Activated naive CD8-positive, alpha-beta T cell treated with anti-CD3 and anti-CD28 coated beads, Interleukin-2, amount 10 ng/mL, durations not matched to agents 7 days and 5 days (primary cell): ENCODE results near the gene CCDC149. TPM values are rescaled to one million over a fixed set of nuclear protein-coding genes. Genes with fewer than 3 reads are reported as not detected.

Experiments used
- ATAC-seq: fragments of 150-1000 bp; cut with Tn5 transposase; one replicate; pipeline ENCODE4 v1.10.0; 2021; ENCODE audit warnings: low read depth, moderate library complexity
- POLR2A ChIA-PET: fragments of 350-600 bp; sonication (Branson Sonifier 250); formaldehyde crosslinking; loops from one replicate; lab custom pipeline; 2021; ENCODE audit warnings: antibody characterized with exemption; lab: Charles Lee
- DNase-seq: peaks from one replicate; pipeline ENCODE4 v3.0.0; 2021
- H3K27ac Mint-ChIP-seq: one replicate; pipeline ENCODE4 v1.8.0; 2022; ENCODE audit warnings: mild to moderate bottlenecking, mixed read lengths
- H3K27me3 Mint-ChIP-seq: one replicate; pipeline ENCODE4 v1.8.0; 2022; ENCODE audit warnings: mild to moderate bottlenecking, moderate library complexity, mixed read lengths
- H3K36me3 Mint-ChIP-seq: one replicate; pipeline ENCODE4 v1.8.0; 2021; ENCODE audit warnings: mild to moderate bottlenecking, mixed read lengths
- H3K4me1 Mint-ChIP-seq: one replicate; pipeline ENCODE4 v1.8.0; 2021; ENCODE audit warnings: mixed read lengths
- H3K4me3 Mint-ChIP-seq: one replicate; pipeline ENCODE4 v1.8.0; 2022; ENCODE audit warnings: mild to moderate bottlenecking, moderate library complexity, mixed read lengths
- H3K9me3 Mint-ChIP-seq: one replicate; pipeline ENCODE4 v1.8.0; 2021; ENCODE audit warnings: mixed read lengths
- total RNA-seq, 2 experiments: library from RNA; stranded (reverse); gene quantifications; one replicate each; pipeline ENCODE4 v1.2.3, GENCODE V29; 2021

CCDC149 gene
- total RNA-seq, 2 experiments from 2014 or later, result not detected

DNA sequence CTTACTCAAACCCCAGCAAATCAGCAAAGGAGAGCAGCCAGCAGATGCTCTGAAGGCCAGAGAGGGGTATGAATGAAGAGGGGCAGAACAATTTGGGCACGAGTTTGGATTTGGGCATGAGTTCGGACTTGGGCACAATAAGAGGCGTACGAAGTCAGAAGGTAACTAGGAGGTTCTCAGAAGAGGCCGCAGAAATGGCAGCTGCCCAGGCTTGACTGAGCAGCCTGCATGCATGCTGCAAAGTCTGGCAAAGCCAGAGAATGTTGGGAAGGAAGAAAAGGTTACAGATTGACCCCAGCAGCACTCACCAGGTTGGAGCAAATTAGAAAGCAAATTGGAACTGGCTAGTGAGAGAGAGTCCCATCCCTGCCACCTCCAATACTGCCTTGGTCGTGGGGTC is 15.2 kb downstream of the CCDC149 start:
- Mint-ChIP-seq H3K27me3 (no peaks in the 10 kb centered on the region), H3K9me3 (no peaks in the 10 kb centered on the region), H3K4me3 (no peak overlapping the region), H3K27ac (no peak overlapping the region), H3K4me1 (no peaks in the 10 kb centered on the region), H3K36me3 (no peaks in the 10 kb centered on the region)
- POLR2A ChIA-PET, result no interaction called here
- no peak for DNase-seq
- ATAC-seq, result no peak

DNA sequence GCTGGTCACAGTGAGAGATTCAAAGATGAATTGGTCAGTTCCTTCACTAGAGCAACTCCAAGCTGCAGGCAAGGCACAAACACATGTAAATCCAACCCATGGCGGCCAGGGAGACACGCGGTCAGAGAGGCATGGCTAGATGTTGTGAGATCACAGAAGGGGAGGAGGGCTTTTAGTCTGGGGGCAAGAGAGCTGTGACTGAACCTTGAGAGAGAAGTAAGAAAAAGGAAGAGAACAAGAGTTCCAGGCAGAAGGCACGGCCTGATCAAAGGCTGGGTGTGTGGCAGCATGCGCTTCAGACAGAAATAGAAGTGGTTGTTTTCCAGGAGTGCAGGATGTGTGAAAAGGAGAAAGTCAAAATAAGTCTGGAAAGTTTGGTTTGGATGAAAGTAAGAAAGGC is 15.9 kb downstream of the CCDC149 start:
- DNase-seq (no peak), ATAC-seq (no peak)
- Mint-ChIP-seq H3K4me3 (no peak overlapping the region), H3K27ac (no peak overlapping the region), H3K4me1 (no peaks in the 10 kb centered on the region), H3K27me3 (no peaks in the 10 kb centered on the region), H3K36me3 (no peaks in the 10 kb centered on the region), H3K9me3 (no peaks in the 10 kb centered on the region)
- POLR2A ChIA-PET, result no interaction called here

DNA sequence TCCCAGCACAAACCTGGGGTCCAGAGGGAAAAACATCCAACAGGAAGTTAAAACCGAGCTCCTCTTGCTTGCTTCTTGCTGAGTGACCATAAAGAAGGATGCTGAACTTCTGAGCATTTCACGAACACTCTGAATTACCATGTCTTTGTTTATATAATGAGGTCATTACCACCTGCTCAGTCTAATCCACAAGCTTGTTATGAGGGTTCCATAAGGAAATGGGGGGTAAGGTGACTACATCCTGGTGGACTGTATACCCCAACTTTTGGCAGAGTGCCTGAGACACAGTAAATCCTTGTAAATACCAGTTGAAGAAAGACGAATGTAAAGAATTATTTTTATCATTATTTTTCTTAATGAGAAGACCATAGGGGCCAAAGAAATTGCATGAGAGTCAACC is 16.8 kb downstream of the CCDC149 start:
- no peak overlapping the region for H3K4me3 Mint-ChIP-seq
- ATAC-seq (no peak), DNase-seq (no peak)
- POLR2A ChIA-PET, result no interaction called here
- no peaks in the 10 kb centered on the region for H3K4me1 Mint-ChIP-seq
- no peaks in the 10 kb centered on the region for H3K9me3 Mint-ChIP-seq
- no peaks in the 10 kb centered on the region for H3K36me3 Mint-ChIP-seq
- H3K27ac Mint-ChIP-seq, result no peak overlapping the region
- no peaks in the 10 kb centered on the region for H3K27me3 Mint-ChIP-seq

DNA sequence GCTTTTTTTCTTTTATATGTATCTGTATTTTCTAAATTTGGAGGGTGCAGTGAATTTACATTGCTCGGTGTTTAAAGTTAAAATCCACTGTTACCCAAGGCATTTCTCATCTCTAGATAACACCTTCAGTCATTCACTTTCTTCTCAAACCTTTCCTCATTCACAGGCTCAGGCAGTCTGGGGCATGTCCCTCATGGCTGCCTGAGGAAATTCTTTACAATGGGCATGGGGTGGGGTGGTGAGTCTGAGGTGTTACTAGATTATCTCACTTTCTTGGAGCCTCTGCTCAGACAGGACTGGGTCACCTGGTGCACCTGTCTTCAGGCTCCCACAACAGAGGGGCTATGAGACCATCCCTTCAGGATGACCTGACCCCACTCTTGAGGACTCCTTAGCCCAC is 17.4 kb downstream of the CCDC149 start:
- Mint-ChIP-seq H3K27me3 (no peaks in the 10 kb centered on the region), H3K27ac (no peak overlapping the region)

DNA sequence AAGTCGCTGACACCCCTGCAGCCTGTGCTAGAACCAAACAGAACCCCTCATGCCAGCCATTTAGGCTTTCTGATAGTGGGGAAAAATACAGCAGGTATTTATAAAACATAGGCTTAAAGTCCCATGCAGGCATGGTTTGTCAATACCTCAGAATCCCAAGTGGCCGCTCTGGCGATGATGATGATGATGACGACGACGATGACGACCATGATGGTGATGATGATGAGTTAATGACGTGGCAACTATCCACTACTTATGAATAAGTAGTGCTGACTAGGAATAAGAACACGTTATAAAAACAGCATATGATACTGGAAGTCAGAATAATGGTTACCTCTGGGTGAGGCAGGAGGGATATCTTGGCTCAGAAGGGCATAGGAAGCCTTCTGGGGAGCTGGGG is 18.0 kb downstream of the CCDC149 start:
- no peaks in the 10 kb centered on the region for H3K36me3 Mint-ChIP-seq
- H3K4me1 Mint-ChIP-seq, result no peaks in the 10 kb centered on the region
- H3K9me3 Mint-ChIP-seq, result no peaks in the 10 kb centered on the region
- POLR2A ChIA-PET, result no interaction called here
- DNase-seq (no peak), ATAC-seq (no peak)
- H3K27ac Mint-ChIP-seq, result no peak overlapping the region
- no peak overlapping the region for H3K4me3 Mint-ChIP-seq
- peaks cover 2% of the 10 kb centered on the region for H3K27me3 Mint-ChIP-seq

More for the DNA sequence above, 17.4 kb downstream of the CCDC149 start:
- Mint-ChIP-seq H3K4me3 (no peak overlapping the region), H3K9me3 (no peaks in the 10 kb centered on the region), H3K36me3 (no peaks in the 10 kb centered on the region), H3K4me1 (no peaks in the 10 kb centered on the region)
- no peak for ATAC-seq
- POLR2A ChIA-PET, result no interaction called here
- DNase-seq, result no peak

DNA sequence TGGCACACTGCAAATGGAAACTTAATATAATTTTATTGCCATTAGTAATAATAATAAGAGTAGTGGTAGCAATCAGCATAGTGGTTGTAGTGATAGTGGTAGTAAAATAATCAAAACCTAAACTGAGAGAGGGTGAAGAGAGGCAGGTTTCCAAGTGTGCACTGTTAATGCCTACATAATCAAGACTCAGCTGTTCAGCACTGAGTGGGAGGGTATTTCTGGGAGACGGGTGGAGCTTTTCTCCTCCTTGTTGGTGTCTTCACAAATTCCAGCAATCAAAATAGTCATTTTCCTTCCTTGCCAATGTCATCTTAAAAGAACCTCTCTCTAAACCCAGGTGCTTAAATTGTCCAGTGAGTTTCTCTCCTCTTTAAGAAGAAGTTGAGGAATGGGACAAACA is 18.6 kb downstream of the CCDC149 start:
- POLR2A ChIA-PET, result no interaction called here

DNA sequence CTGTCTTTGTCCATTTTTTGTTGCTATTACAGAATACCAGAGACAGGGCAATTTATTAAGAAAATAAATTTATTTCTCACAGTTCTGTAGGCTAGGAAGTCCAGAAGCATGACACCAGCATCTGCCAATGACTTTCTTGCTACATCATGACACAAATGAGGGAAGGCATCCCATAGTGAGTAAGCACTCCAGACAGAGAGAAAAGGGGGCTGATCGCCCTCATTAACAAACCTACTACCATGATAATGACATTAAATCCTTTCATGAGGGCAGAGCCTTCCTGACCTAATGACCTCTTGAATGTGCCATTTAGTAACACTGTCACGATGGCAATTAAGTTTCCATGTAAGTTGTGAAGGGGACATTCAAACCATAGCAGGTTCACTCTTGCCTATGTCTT is 20.1 kb downstream of the CCDC149 start:
- POLR2A ChIA-PET, result no interaction called here
- no peak overlapping the region for H3K27ac Mint-ChIP-seq
- no peak overlapping the region for H3K4me3 Mint-ChIP-seq
- no peaks in the 10 kb centered on the region for H3K9me3 Mint-ChIP-seq
- H3K4me1 Mint-ChIP-seq, result no peaks in the 10 kb centered on the region
- H3K27me3 Mint-ChIP-seq, result peaks cover 3% of the 10 kb centered on the region
- H3K36me3 Mint-ChIP-seq, result no peaks in the 10 kb centered on the region
- no peak for ATAC-seq
- DNase-seq, result no peak

More for the DNA sequence above, 18.6 kb downstream of the CCDC149 start:
- no peaks in the 10 kb centered on the region for H3K9me3 Mint-ChIP-seq
- DNase-seq (no peak), ATAC-seq (no peak)
- no peaks in the 10 kb centered on the region for H3K4me1 Mint-ChIP-seq
- H3K36me3 Mint-ChIP-seq, result no peaks in the 10 kb centered on the region
- H3K27ac Mint-ChIP-seq, result no peak overlapping the region
- no peak overlapping the region for H3K4me3 Mint-ChIP-seq
- H3K27me3 Mint-ChIP-seq, result peaks cover 3% of the 10 kb centered on the region

DNA sequence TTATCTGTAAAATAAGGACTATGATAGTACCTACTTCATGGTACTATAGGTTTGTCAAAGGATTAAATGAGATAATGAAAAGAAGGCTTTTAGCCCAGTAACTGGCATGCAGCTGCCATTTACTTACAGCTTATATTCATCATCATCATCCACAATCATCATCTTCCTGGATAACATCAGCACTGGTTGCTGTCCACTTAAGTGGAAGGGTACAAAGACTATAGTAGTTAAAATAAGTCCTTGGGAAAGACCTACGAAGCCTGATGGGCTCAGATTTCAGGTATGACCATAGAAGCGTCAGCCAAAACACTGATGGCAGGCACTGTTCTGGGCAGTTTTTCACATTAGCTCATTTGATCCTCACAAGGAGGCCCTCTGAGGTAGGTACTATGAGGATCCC is 20.6 kb downstream of the CCDC149 start:
- H3K27ac Mint-ChIP-seq, result no peak overlapping the region
- peaks cover 3% of the 10 kb centered on the region for H3K27me3 Mint-ChIP-seq
- no peak for DNase-seq
- POLR2A ChIA-PET, result no interaction called here
- no peaks in the 10 kb centered on the region for H3K36me3 Mint-ChIP-seq
- H3K9me3 Mint-ChIP-seq, result no peaks in the 10 kb centered on the region
- no peak overlapping the region for H3K4me3 Mint-ChIP-seq
- H3K4me1 Mint-ChIP-seq, result no peaks in the 10 kb centered on the region
- ATAC-seq, result no peak

DNA sequence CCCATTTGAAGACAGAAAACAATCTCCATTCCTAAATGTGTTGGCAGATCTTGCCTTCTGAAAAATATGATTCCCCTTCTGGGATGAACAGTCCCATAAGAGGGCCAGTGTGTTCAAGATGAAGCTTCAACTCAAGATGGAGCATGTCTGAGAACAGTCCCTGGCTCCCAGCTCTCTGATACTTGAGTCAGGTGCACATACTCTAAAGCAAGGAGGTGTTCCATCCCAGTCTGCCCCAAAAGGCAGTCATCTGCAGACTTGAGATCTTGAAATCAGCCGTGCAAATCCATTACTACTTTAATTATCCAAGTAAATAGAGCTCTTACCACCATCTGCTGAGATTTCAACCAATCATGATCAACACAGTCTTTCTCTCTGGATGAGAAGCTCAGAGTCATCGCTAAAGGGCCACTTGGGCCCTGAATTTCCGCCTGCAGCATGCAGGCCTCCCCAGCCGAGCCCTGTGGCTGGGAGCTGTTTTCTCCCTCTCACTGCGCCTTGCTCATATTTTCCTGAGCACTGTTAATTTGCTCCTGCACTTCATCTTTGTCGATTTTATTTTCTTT is 22.2 kb downstream of the CCDC149 start:
- Mint-ChIP-seq H3K4me3 (no peak overlapping the region), H3K36me3 (no peaks in the 10 kb centered on the region), H3K27me3 (peaks cover 3% of the 10 kb centered on the region), H3K4me1 (no peaks in the 10 kb centered on the region), H3K9me3 (no peaks in the 10 kb centered on the region), H3K27ac (no peak overlapping the region)
- ATAC-seq, result no peak
- POLR2A ChIA-PET, result no interaction called here
- DNase-seq, result no peak

DNA sequence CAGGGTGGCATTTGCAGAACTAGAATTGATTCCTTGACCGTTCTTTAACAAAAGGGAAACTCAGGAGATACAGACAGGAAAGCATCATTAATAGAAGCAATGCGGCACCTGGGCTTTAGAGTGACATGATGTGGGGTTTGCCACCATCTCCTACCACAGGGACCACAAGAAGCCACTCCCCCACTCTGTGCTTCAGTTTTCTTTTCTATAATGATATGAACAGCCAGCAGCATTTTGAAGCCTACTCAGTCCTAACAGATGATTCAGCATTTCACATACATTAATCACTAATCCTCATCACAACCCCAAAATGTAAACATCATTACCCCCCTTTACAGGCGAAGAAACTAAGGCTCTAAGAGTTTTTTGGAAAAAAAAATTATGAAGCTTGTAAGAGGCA is 22.9 kb downstream of the CCDC149 start:
- DNase-seq (no peak), ATAC-seq (no peak)
- no peaks in the 10 kb centered on the region for H3K9me3 Mint-ChIP-seq
- POLR2A ChIA-PET, result interaction anchor here (0.5 kb wide), 1 partner anchor 13 kb away, joined by 3 read pairs; no protein-coding TSS in a partner anchor
- no peaks in the 10 kb centered on the region for H3K36me3 Mint-ChIP-seq
- H3K4me3 Mint-ChIP-seq, result no peak overlapping the region
- H3K27me3 Mint-ChIP-seq, result peaks cover 3% of the 10 kb centered on the region
- no peak overlapping the region for H3K27ac Mint-ChIP-seq
- no peaks in the 10 kb centered on the region for H3K4me1 Mint-ChIP-seq

DNA sequence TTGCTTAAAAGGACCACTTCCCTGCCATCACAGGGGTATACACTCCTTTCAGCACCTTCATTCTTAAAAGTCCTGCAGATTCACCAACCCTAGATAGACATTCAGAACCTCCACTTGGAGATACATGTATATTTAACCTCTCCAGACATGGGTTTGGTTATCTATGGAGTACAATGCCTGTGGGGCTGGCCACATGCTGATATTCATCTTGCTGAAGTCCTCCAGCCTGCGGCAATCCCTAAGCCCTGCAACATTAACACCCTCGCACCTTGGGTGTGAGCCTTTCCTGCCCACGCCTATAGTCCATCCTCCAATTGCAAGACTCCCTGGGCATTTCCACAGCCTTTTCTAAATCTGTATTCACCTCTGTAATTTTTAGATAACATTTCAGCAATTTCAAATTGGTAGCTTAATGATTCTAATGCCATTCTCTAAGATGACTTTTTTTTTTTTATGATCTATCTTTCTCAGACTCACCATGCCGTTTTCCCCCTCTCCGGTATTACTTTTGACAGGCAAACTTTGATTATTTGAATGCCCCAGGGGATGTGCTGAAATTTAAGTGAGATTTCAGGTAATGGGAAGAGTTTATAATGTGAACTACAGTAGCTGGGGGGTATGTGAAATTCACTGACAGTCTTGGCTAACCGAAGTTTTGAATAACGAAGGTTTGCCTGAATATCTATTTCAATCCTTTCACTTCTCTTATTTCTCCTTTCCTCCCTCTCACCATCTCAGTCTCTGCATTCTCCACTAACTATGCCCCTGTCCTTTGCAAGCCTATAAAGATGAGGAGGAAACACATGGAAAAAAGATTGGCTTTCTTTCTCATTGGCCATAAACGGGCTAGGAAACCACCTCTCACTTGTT is 24.1 kb downstream of the CCDC149 start:
- Mint-ChIP-seq H3K27ac (no peak overlapping the region), H3K4me3 (no peak overlapping the region), H3K4me1 (no peaks in the 10 kb centered on the region), H3K36me3 (no peaks in the 10 kb centered on the region), H3K27me3 (peaks cover 3% of the 10 kb centered on the region), H3K9me3 (no peaks in the 10 kb centered on the region)
- DNase-seq (no peak), ATAC-seq (no peak)
- POLR2A ChIA-PET, result no interaction called here

DNA sequence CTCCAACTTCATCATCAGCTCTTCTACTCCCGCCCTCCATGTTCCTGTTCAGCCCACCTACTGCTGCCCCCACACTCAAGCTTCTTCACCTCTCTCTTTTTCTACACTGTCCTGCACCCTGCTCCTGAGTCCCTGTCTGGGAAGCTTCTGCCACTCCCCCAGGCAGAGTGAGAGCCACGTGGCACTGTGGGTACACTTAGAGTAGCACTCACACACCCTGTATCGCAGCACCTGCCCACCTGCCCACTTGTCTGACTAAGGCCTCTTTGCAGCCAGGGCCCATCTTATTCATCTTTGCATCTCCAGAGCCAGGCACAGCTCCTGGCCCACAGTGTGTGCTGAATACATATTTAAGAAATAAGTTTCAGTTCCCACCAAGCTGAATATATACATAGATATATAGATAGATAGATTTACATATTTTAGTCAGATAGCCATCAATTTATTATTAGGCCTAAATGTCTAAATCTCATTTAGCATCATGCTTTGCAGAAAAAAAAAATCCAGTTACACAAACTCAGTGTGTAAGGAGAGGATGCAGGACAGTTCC is 24.9 kb downstream of the CCDC149 start:
- POLR2A ChIA-PET, result no interaction called here
- H3K27ac Mint-ChIP-seq, result no peak overlapping the region
- H3K4me1 Mint-ChIP-seq, result no peaks in the 10 kb centered on the region
- DNase-seq, result no peak
- no peak for ATAC-seq
- H3K4me3 Mint-ChIP-seq, result no peak overlapping the region
- H3K9me3 Mint-ChIP-seq, result no peaks in the 10 kb centered on the region
- no peaks in the 10 kb centered on the region for H3K36me3 Mint-ChIP-seq
- H3K27me3 Mint-ChIP-seq, result peaks cover 3% of the 10 kb centered on the region

DNA sequence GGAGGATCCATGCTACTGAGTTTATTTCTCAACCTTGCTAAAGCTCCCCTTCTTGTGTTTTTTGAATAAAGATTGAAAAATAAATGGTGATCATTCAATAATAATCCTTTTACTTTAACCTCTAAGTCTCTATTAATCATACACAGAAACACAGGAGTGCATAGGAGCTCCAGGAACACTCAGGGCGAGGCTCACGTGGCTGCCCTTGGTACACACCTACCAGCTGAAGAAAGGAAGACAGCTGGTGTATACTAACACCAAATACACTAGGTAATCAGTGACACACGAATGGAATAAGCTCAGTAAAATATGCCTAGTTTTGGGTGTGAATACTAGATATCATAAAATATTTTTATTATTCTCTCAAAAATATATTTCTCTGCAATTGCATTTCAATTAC is 26.2 kb downstream of the CCDC149 start:
- Mint-ChIP-seq H3K27me3 (peaks cover 3% of the 10 kb centered on the region), H3K9me3 (no peaks in the 10 kb centered on the region), H3K36me3 (no peaks in the 10 kb centered on the region), H3K4me1 (no peaks in the 10 kb centered on the region), H3K27ac (no peak overlapping the region), H3K4me3 (no peak overlapping the region)
- POLR2A ChIA-PET, result no interaction called here
- DNase-seq (no peak), ATAC-seq (no peak)

DNA sequence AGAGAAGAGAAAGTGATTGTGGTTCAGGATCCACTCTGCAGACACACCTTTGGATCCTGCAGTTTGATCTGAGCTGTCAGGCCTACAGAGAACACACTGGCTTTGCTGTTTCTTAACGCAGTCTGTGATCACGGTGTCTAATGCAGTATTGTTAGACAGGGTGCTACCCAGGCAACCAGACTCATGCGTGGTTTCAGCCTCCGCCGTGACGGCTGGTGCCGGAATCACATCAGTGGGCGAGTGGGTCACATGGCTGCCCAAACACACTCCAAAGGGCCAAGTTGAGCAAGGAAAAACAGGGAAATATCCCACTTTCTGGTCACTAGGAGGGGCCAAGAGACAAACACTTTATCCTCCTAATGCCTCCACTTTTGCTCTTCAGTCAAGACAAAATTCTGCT is 27.5 kb downstream of the CCDC149 start:
- no peak overlapping the region for H3K27ac Mint-ChIP-seq
- DNase-seq, result no peak
- no peak overlapping the region for H3K4me3 Mint-ChIP-seq
- peaks cover 3% of the 10 kb centered on the region for H3K27me3 Mint-ChIP-seq
- H3K4me1 Mint-ChIP-seq, result no peaks in the 10 kb centered on the region
- H3K9me3 Mint-ChIP-seq, result no peaks in the 10 kb centered on the region
- POLR2A ChIA-PET, result no interaction called here
- H3K36me3 Mint-ChIP-seq, result no peaks in the 10 kb centered on the region
- no peak for ATAC-seq
